Stimulated activated CD4-positive, alpha-beta T cell treated with anti-CD3 and anti-CD28 coated beads, Interleukin-12 subunit alpha, Interleukin-12 subunit beta, amount 100 ng/mL, for 48 hours (primary cell): ENCODE results near the gene DENND2A.
A peak's percentile ranks its signal among the peaks of the same experiment; 100 is the strongest.

Experiments
- DNase-seq, 3 donors: peaks; one replicate each; pipeline ENCODE4 v3.0.0-alpha.2; 2020; ENCODE audit warnings: low read depth in 2 of 3, low spot score in 1 of 3

The DENND2A gene

GRCh38 chr7:140475747-140476333 lies 164.8 kb downstream of the DENND2A start:
- peak in 2 of 3 donors; percentile 22 to 42 for DNase-seq
